HG02870 (cell line): ENCODE data around the gene SUPV3L1.
"Not testable (repeated sequence)": the region's sequence is repeated elsewhere in the genome, so short reads cannot be mapped to it uniquely, and the experiment has no call there.

Experiments
- ATAC-seq: cut with Tn5 transposase; IDR thresholded peaks from one replicate; pipeline ENCODE4 v1.9.1; 2021; ENCODE audit warnings: mild to moderate bottlenecking, moderate library complexity; ENCODE audit not compliant: unreplicated experiment

SUPV3L1 gene

GRCh38 chr10:69179743-69180524, at the start of gene SUPV3L1:
TSS of gene SUPV3L1 (plus strand) at chr10:69180234. CDS start at chr10:69180292, 58 bp downstream.
- peak; percentile 72 for ATAC-seq

DNA sequence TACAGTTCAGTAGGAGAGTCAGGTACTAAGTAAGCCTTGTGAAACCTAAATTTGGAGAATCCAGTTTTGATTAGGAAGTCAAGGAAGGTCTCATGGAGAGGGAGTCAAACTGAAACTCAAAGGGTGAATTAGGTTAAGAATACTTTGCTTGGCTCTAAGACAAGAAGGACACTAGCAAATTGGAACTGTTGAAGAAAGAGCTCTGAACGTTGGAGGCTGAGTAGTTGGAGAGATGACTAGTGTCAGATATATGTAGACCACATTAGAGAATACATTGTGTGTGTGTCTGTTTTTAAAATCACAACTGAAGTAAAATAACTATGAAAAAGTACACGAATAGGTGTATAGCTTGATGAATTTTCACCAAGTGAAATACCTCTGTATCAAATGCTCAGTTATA, 49.8 kb upstream of the SUPV3L1 start:
- ATAC-seq, result no peak

DNA sequence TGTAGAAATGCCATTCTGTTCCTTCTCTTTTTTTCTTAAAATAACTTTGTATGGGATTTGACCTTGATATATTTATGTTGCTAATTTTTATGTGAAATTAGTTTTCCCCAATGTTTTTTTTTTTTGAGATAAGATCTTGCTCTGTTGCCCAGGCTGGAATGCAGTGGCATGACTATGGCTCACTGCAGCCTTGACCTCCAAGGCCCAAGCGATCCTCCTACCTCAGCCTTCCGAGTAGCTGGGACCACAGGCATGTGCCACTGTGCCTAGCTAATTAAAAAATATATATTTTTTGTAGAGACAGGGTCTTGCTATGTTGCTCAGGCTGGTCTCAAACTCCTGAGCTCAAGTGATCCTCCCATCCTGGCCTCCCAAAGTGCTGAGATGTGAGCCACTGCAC, 40.1 kb upstream of the SUPV3L1 start:
- no peak for ATAC-seq

- no peak for ATAC-seq
These were observed 38.7 kb upstream of the SUPV3L1 start for GRCh38 chr10:69141304-69141703.

DNA sequence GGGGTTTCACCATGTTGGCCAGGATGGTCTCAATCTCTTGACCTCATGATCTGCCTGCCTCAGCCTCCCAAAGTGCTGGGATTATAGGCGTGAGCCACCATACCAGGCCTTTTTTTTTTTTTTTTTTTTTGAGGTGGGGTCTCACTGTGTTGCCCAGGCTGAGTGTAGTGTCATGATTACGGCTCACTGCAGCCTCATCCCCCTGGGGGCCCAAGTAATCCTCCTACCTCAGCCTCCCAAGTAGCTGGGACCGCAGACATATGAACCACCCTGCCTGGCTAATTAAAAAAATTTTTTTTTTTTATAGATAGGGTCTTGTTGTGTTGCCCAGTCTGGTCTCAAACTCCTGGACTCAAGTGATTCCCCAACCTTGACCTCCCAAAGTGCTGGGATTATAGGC, 38.0 kb upstream of the SUPV3L1 start:
- not testable (repeated sequence) for ATAC-seq

- ATAC-seq, result no peak
These were observed 37.1 kb upstream of the SUPV3L1 start for GRCh38 chr10:69142983-69143382.

- no peak for ATAC-seq
These were observed 34.7 kb upstream of the SUPV3L1 start for GRCh38 chr10:69145329-69145728.

GRCh38 chr10:69145864-69146263, 34.2 kb upstream of the SUPV3L1 start:
- ATAC-seq, result no peak

DNA sequence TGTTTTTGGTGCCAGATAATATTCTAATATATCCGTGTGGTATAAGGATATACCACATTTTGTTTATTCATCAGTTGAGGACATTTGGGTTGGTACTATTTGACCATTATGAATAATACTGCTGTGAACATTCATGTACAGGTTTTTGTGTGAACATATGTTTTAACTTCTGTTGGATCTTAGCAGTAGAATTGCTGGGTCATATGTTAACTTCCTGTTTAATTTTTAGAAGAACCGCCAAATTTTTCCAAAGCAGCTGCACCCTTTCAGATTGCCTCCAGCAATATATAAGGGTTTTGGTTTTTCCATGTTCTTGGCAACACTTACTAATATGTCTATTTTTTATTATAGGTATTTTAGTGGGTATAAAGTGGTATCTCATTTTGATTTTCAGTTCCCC, 33.3 kb upstream of the SUPV3L1 start:
- ATAC-seq, result no peak

GRCh38 chr10:69151984-69152383, 28.1 kb upstream of the SUPV3L1 start:
- no peak for ATAC-seq

GRCh38 chr10:69153227-69153626, 26.8 kb upstream of the SUPV3L1 start:
- no peak for ATAC-seq

DNA sequence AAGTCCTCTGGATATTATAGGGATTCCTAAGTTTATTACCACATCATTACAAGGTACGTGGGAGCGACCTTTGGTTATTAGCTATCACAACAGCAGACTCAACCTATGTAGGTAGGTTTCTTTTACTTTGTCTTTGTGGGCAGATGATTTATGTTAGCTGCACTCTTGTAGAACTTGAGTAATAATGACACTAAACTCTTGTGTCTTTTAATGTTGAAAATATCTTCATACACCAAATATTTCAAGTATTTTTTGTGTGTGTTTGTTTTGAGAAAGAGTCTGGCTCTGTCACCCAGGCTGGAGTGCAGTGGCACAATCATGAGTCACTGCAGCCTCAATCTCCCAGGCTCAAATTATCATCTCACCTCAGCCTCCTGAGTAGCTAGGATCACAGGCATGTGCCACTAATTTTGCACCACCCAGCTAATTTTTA, 19.2 kb upstream of the SUPV3L1 start:
- no peak for ATAC-seq

DNA sequence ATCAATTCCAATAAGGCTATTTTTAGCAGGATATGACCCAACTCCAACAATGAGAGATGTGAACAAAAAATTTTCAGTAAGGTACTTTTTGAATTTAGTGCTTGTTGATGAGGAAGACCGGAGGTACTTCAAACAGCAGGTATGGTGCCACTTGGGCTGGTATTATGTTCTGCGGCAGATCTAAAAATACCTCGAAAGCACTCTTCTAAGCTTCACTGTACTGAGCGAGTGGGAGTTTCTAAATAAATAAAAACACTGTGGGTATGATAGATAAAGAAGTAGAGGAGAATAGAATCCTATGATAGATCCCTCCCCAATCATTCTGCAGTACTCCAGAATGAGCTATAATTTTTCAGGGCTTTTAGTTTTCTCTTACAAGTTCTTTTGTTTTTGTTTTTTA, 11.5 kb upstream of the SUPV3L1 start:
- no peak for ATAC-seq

DNA sequence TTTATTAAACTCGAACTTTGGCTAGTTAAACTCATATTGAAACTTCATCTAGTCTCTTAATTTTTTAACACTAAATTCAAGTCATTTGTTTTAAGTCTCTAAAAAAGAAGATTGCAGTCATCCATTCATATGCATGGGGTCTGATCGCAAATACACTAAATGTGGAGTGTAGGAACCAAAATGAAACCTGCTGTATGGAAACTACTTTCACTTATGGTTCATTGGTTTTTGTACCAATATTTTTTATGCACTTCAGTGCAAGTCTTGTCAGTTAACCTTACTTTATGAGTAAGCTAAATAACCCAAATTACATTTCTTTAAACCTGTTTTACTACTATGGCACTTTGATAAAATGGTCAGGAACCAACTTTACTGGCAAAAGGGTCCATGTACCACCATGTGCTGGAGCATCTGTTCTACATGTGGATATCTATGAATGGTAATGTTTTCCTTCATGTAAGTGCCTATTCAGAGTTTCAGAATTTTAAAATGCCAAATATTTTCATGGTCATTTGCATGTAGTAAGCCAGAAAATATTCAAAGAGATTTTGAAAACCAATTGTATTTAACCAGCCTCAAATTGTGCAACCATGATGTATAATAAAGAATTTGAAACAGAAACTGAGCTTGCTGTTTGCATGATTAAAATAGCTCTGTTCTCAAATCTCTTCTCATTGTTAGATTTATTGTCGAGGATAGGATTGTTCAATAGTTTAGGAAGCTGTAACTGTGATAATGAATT, 7.6 kb upstream of the SUPV3L1 start:
- peak; percentile 50 for ATAC-seq

DNA sequence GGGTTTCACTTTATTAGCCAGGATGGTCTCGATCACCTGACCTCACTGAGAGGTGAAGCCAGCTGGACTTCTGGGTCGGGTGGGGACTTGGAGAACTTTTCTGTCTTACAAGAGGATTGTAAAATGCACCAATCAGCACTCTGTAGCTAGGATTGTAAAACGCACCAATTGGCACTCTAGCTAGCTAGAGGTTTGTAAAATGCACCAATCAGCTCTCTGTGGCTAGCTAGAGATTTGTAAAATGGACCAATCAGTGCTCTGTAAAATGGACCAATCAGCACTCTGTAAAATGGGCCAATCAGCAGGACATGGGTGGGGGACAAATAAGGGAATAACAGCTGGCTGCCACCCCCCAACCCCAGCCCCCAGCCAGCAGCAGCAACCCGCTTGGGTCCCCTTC, 4.7 kb upstream of the SUPV3L1 start:
- ATAC-seq, result not testable (repeated sequence)

- no peak for ATAC-seq
These were observed 3.2 kb upstream of the SUPV3L1 start for GRCh38 chr10:69176823-69177222.

- peak; percentile 20 for ATAC-seq
These were observed 818 bp upstream of the SUPV3L1 start for GRCh38 chr10:69179089-69179742.

DNA sequence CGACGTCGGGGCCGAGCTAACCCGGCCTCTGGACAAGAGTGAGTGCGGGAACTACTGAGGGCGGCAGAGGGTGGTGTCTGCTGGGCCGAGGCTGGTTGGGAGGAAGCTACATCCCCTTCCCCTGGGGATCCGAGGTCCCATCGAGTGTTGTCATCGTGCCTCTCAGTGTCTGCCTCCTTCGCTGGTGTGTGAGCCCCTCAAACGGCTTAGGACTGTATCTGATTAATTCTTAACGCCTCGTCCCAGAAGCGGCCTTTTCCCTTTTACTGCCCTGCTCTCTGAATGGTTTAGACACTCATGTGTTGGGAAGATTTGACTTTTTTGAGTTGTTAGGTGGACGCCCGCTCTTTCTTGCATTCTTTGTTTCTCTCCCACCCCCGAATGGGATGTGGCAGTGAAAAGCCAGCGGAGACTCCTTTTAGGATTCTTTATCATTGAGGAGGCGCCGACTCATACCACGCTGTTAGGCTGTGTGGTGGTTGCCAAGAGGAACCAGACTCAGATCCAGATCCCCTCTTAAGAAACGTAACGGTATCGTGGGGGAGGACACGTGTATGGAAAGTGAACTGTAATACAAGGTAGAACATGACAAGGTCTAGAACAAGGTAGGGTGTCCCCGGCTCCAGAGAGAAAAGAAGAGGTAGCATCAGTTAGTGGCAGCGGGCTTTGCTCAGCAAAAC, 631 bp downstream of the SUPV3L1 start:
- ATAC-seq, result no peak

- ATAC-seq, result no peak
These were observed 1.4 kb downstream of the SUPV3L1 start for GRCh38 chr10:69181433-69181832.

DNA sequence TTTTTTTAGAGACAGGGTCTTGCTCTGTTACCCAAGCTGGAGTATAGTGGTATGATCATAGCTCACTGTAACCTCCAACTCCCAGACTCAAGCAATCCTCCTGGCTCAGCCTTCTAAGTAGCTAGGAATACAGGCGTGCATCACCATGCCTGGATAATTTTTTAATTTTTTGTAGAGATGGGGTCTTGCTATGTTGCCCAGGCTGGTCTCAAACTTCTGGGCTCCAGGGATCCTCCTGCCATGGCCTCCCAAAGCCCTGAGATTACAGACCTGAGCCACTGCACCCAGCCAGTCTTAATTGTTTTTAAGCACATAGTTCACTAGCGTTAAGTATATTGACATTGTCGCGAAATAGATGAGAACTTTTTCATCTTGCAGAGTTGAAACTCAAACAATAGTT, 2.0 kb downstream of the SUPV3L1 start:
- ATAC-seq, result no peak

DNA sequence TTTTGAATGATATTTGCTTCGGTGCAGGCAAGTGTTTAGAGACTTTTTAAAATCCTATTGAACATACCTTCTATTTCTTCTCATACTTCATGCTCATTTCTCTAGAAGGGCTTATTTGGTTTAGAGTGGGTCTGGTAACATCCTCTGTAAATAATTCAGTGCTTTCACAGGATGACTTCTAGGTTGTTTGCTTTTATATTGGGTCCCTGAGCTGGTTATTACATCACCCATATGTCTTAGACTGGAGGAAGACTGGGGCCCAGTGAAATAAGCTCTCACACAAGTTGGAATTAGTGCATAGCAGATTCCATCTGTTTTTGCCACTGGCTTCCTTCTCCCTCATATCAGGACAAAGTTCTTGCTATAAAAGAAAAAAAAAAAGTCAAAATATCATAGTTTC, 6.5 kb downstream of the SUPV3L1 start:
- ATAC-seq, result no peak
